ENCODE results near the gene LUM.

Gene LUM

DNA sequence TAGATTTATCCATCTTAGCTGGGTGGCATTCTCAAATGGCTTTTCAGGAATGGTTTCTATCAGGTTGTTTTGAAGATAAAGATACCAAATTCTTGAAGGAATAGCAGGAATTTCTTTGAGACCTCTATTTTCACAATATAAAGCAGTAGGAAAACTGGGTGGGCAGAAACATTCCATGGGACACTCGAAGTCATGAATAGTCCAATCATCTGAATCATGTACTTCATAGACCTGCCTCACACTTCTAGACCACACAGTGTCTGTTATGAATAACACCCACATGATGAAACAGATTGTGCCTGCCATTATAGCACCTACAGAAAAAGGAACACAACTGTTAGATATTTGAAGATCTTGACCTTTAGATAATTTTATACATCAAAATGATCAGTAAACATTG is 55.3 kb downstream of the LUM start:
- Histone ChIP-seq H3K27ac (ENCODE audit: low read depth, low read length) (no peak overlapping the region), H3K9me3 (ENCODE audit: control insufficient read depth, insufficient read depth, low read length) (no peaks in the 10 kb centered on the region)

DNA sequence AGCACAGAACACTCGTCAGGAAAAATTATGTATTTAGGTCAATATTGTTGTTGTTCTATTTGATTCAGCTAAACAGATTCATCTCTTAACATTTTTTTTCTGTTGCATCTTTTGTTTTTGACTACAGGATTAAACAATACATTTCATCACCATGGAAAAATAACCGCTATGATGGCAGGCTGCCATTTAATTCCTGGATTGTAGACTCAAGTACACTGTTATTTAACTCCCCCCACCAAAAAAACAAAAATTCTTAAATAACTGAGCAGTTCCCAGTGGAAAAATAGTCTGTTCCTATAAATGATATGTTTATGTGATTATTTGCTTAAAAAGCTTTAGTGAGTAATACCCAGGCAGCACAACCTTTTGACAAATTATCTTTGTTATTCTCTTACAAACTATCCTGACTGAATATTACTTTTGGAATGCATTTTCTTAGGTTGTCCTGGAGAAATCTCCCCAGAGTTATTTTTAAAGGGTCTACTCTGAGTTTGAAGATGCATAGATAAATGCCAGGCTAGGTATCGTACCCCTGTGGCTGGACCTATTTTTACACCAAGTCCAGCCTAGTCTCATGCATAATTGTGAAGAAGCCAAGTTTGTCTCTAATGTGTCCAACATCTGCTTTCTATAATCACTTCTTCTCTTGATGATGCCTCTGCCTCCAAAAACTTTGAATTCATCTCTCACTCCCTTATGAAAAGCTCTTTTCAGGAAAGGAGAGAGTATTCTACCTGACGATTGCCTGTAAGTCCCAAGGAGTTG is 57.2 kb downstream of the LUM start:
- no peak overlapping the region for H3K27ac ChIP-seq (ENCODE audit: low read depth, low read length)
- H3K4me1 ChIP-seq (ENCODE audit: control insufficient read depth, insufficient read depth, low read length) = no peaks in the 10 kb centered on the region
- H3K36me3 ChIP-seq (ENCODE audit: control insufficient read depth, insufficient read depth, low read length) = no peaks in the 10 kb centered on the region
- no peaks in the 10 kb centered on the region for H3K27me3 ChIP-seq (ENCODE audit: control insufficient read depth, insufficient read depth, low read length)
- no peak overlapping the region for H3K4me3 ChIP-seq (ENCODE audit: low read depth, low read length)
- H3K9me3 ChIP-seq (ENCODE audit: control insufficient read depth, insufficient read depth, low read length) = no peaks in the 10 kb centered on the region
- H3K9ac ChIP-seq (ENCODE audit: low read depth, low read length) = no peak overlapping the region

More for the DNA sequence above, 55.3 kb downstream of the LUM start:
- Histone ChIP-seq H3K9ac (ENCODE audit: low read depth, low read length) (no peak overlapping the region), H3K36me3 (ENCODE audit: control insufficient read depth, insufficient read depth, low read length) (no peaks in the 10 kb centered on the region), H3K4me1 (ENCODE audit: control insufficient read depth, insufficient read depth, low read length) (no peaks in the 10 kb centered on the region), H3K27me3 (ENCODE audit: control insufficient read depth, insufficient read depth, low read length) (no peaks in the 10 kb centered on the region), H3K4me3 (ENCODE audit: low read depth, low read length) (no peak overlapping the region)

Data from HUES48 (cell line).